SK-N-SH treated with all-trans-retinoic acid at 6 μM for 48 hours (cell line): Measurements from ENCODE around the gene OR6C68.

Source experiments
- ATAC-seq: fragments of 200-7000 bp; cut with Tn5 transposase; 3 replicates; pipeline ENCODE4 v1.9.1; 2020; ENCODE audit warnings: mild to moderate bottlenecking, moderate library complexity
- ARNTL ChIP-seq: fragments of 450-650 bp; formaldehyde crosslinking; IDR thresholded peaks from 2 replicates; pipeline ENCODE4 v1.5.0; 2020; ENCODE audit warnings: low read depth, mild to moderate bottlenecking, moderate library complexity, borderline replicate concordance
- BACH2 ChIP-seq: fragments of 250-450 bp; sonication (Bioruptor Pico); IDR thresholded peaks from 2 replicates; pipeline ENCODE4 v1.9.0; 2021; ENCODE audit warnings: mild to moderate bottlenecking, borderline replicate concordance
- CREB5 ChIP-seq: fragments of 250-450 bp; sonication (Bioruptor Pico); IDR thresholded peaks from 2 replicates; pipeline ENCODE4 v1.5.1; 2020; ENCODE audit warnings: low read depth, mild to moderate bottlenecking, moderate library complexity
- CSDC2 ChIP-seq: fragments of 250-450 bp; sonication (Bioruptor Pico); IDR thresholded peaks from 2 replicates; pipeline ENCODE4 v1.5.0; 2020; ENCODE audit warnings: mild to moderate bottlenecking, moderate library complexity
- CSRNP3 ChIP-seq: fragments of 250-450 bp; sonication (Bioruptor Pico); IDR thresholded peaks from 2 replicates; pipeline ENCODE4 v1.5.1; 2021; ENCODE audit warnings: mild to moderate bottlenecking, moderate library complexity
- ESRRG ChIP-seq: fragments of 250-450 bp; sonication (Bioruptor Pico); IDR thresholded peaks from 2 replicates; pipeline ENCODE4 v1.6.1; 2021; ENCODE audit warnings: mild to moderate bottlenecking
- GLIS3 ChIP-seq: fragments of 250-450 bp; sonication (Bioruptor Pico); IDR thresholded peaks from 2 replicates; pipeline ENCODE4 v1.5.0; 2020; ENCODE audit warnings: mild to moderate bottlenecking, moderate library complexity
- ISL1 ChIP-seq: fragments of 250-450 bp; sonication (Bioruptor Pico); IDR thresholded peaks from 2 replicates; pipeline ENCODE4 v2.1.2; 2022; ENCODE audit warnings: mild to moderate bottlenecking, moderate library complexity
- OSR1 ChIP-seq: fragments of 250-450 bp; sonication (Bioruptor Pico); IDR thresholded peaks from 2 replicates; pipeline ENCODE4 v1.8.0; 2022; ENCODE audit warnings: moderate library complexity, mild to moderate bottlenecking, inconsistent platforms
- POU6F1 ChIP-seq: fragments of 250-450 bp; sonication (Bioruptor Pico); IDR thresholded peaks from 2 replicates; pipeline ENCODE4 v1.8.0; 2021; ENCODE audit warnings: low read depth, mild to moderate bottlenecking, moderate library complexity, borderline replicate concordance
- PPARA ChIP-seq: fragments of 250-450 bp; sonication (Bioruptor Pico); IDR thresholded peaks from 2 replicates; pipeline ENCODE4 v1.5.0; 2020; ENCODE audit warnings: mild to moderate bottlenecking, borderline replicate concordance
- SNAI2 ChIP-seq: fragments of 250-450 bp; sonication (Bioruptor Pico); IDR thresholded peaks from 2 replicates; pipeline ENCODE4 v1.5.0; 2020; ENCODE audit warnings: mild to moderate bottlenecking, moderate library complexity
- TCF4 ChIP-seq: fragments of 250-450 bp; sonication (Bioruptor Pico); IDR thresholded peaks from 2 replicates; pipeline ENCODE4 v1.8.0; 2021; ENCODE audit warnings: mild to moderate bottlenecking, moderate library complexity, borderline replicate concordance
- TOX ChIP-seq: fragments of 250-450 bp; sonication (Bioruptor Pico); IDR thresholded peaks from 2 replicates; pipeline ENCODE4 v1.8.0; 2021; ENCODE audit warnings: mild to moderate bottlenecking, moderate library complexity, borderline replicate concordance
- TSHZ2 ChIP-seq: fragments of 250-450 bp; sonication (Bioruptor Pico); IDR thresholded peaks from 2 replicates; pipeline ENCODE4 v1.5.0; 2020; ENCODE audit warnings: mild to moderate bottlenecking, moderate library complexity
- ZC3H10 ChIP-seq: fragments of 250-450 bp; sonication (Bioruptor Pico); IDR thresholded peaks from 2 replicates; pipeline ENCODE4 v1.5.1; 2021; ENCODE audit warnings: mild to moderate bottlenecking, moderate library complexity
- ZFP3 ChIP-seq: fragments of 250-450 bp; sonication (Bioruptor Pico); IDR thresholded peaks from 2 replicates; pipeline ENCODE4 v1.5.0; 2020; ENCODE audit warnings: mild to moderate bottlenecking, moderate library complexity
- ZFP30 ChIP-seq: fragments of 450-650 bp; formaldehyde crosslinking; IDR thresholded peaks from 2 replicates; pipeline ENCODE4 v1.5.0; 2022; ENCODE audit warnings: mild to moderate bottlenecking, moderate library complexity
- ZNF70 ChIP-seq: fragments of 450-650 bp; formaldehyde crosslinking; IDR thresholded peaks from 2 replicates; pipeline ENCODE4 v1.5.0; 2020; ENCODE audit warnings: mild to moderate bottlenecking, moderate library complexity
- ZNF8 ChIP-seq: fragments of 450-650 bp; formaldehyde crosslinking; IDR thresholded peaks from 2 replicates; pipeline ENCODE4 v1.5.0; 2020; ENCODE audit warnings: mild to moderate bottlenecking, moderate library complexity

The OR6C68 gene

DNA sequence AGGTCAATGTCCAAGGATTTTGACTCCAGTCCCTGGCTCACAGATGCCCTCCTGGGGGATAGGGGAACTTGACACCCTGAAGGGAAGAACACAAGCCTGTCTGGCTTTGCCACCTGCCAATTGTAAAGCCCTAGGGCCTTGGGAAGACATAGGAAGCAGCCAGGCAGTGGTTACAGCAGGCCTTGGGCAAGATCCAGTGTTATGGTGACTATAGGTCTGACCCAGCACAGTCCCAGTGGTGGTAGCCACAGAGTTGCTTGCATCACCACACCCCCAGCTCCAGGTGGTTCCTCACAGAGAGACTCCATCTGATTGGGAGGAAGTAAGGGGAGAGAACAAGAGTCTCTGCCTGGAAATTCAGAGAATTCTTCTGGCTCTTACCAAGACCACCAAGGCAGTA, 24.2 kb downstream of the OR6C68 start:
- no peak for ATAC-seq
- TF ChIP-seq ARNTL (no peak), CSRNP3 (CRISPR knock-in tag) (no peak), ZFP30 (CRISPR knock-in tag) (no peak), ZC3H10 (CRISPR knock-in tag) (no peak), CSDC2 (no peak), CREB5 (no peak), OSR1 (CRISPR knock-in tag) (no peak), ESRRG (no peak), TCF4 (CRISPR knock-in tag) (no peak), POU6F1 (no peak), GLIS3 (no peak), ZFP3 (CRISPR knock-in tag) (no peak), TOX (CRISPR knock-in tag) (no peak), ZNF8 (CRISPR knock-in tag) (no peak), ISL1 (CRISPR knock-in tag) (no peak), TSHZ2 (CRISPR knock-in tag) (no peak), SNAI2 (CRISPR knock-in tag) (no peak), BACH2 (CRISPR knock-in tag) (no peak), PPARA (CRISPR knock-in tag) (no peak), ZNF70 (CRISPR knock-in tag) (no peak)
